K562 (cell line): ENCODE measurements around the gene TFPI2. TPM values are rescaled to one million over a fixed set of nuclear protein-coding genes. Genes with fewer than 3 reads are reported as not detected.
A peak's percentile ranks its signal among the peaks of the same experiment; 100 is the strongest.

Source experiments
- ATAC-seq: fragments of 200-7000 bp; cut with Tn5 transposase; 3 replicates; pipeline ENCODE4 v1.9.1; 2020; ENCODE audit warnings: moderate library complexity
- Bru-seq: library from RNA; stranded (reverse); fragments of 400-500 nt; gene quantifications from one replicate; lab custom pipeline; 2021; lab: Mats Ljungman, UMichigan
- BruChase-seq, 2 experiments: library from RNA; stranded (reverse); fragments of 400-500 nt; gene quantifications; one replicate each; lab custom pipeline; 2021; lab: Mats Ljungman, UMichigan
- BruUV-seq: library from RNA; stranded (reverse); fragments of 400-500 nt; replicated peaks from 2 replicates; lab custom pipeline; 2021; lab: Mats Ljungman, UMichigan
- CTCF ChIA-PET: fragments of 300-600 bp; formaldehyde crosslinking; extraction: SDS; loops from one replicate; lab custom pipeline; 2021; ENCODE audit warnings: low intra/inter-chr PET ratio; lab: Yijun Ruan, JAX
- POLR2A ChIA-PET: fragments of 300-600, 350-650 bp; sonication (Branson Sonifier 250); formaldehyde crosslinking; extraction: SDS; loops from one replicate; lab custom pipeline; 2021; ENCODE audit warnings: antibody characterized with exemption, inconsistent platforms; lab: Yijun Ruan, JAX
- DNase-seq, 4 experiments: peaks; one replicate each; pipeline versions ENCODE4 v3.0.0 to v3.0.0-alpha.2; 2011 to 2018; ENCODE audit warnings: low spot score in 3 of 4, mixed read lengths in 3 of 4; ENCODE audit errors: extremely low read depth in 1 of 4
- FAIRE-seq: peaks from 2 replicates; lab custom pipeline; 2011; peaks lifted over from hg19 to GRCh38; lab: Jason Lieb, UNC
- H2AFZ ChIP-seq: 2 replicates; pipeline ENCODE4 v1.6.0; 2011; ENCODE audit warnings: low read depth, low read length, control low read depth, inconsistent platforms
- H3K27ac ChIP-seq: fragments of 200-600 bp; 3 replicates; pipeline ENCODE4 v1.8.0; 2011; ENCODE audit warnings: low read depth, mild to moderate bottlenecking, control low read depth, inconsistent platforms, low read length, moderate library complexity, mixed read lengths; ENCODE audit errors: extremely low read depth
- H3K27me3 ChIP-seq, 2 experiments: fragments of 300-600 bp in 1 of 2; 2 replicates in 1 of 2; 3 replicates in 1 of 2; pipeline versions ENCODE4 v1.6.0 to v1.8.0; 2011; ENCODE audit warnings: inconsistent platforms in 2 of 2, low read length in 2 of 2, mild to moderate bottlenecking in 1 of 2, mixed read lengths in 1 of 2, moderate library complexity in 1 of 2; ENCODE audit not compliant: control insufficient read depth in 2 of 2, insufficient read depth in 2 of 2
- H3K36me3 ChIP-seq: fragments of 300-600 bp; 3 replicates; pipeline ENCODE4 v1.8.0; 2011; ENCODE audit warnings: mild to moderate bottlenecking, low read length, inconsistent platforms; ENCODE audit not compliant: control insufficient read depth, insufficient read depth
- H3K4me1 ChIP-seq, 2 experiments: fragments of 200-600 bp in 1 of 2; replicated peaks in 1 of 2; 2 replicates in 1 of 2; 3 replicates in 1 of 2; pipeline versions ENCODE4 v1.5.1 to v1.8.0; 2011; ENCODE audit warnings: inconsistent platforms in 2 of 2, low read length in 2 of 2, mild to moderate bottlenecking in 1 of 2, mixed read lengths in 1 of 2, moderate library complexity in 1 of 2; ENCODE audit not compliant: control insufficient read depth in 2 of 2, insufficient read depth in 2 of 2
- H3K4me2 ChIP-seq: 2 replicates; pipeline ENCODE4 v1.6.1; 2011; ENCODE audit warnings: low read length, control low read depth, inconsistent platforms, mixed read lengths; ENCODE audit not compliant: insufficient read depth
- H3K4me3 ChIP-seq: fragments of 200-600 bp; sonication (generic), shearing (Covaris generic); 2 replicates; pipeline ENCODE4 v1.5.1; 2016; ENCODE audit warnings: control low read depth, inconsistent platforms
- H3K79me2 ChIP-seq: fragments of 200-600 bp; 3 replicates; pipeline ENCODE4 v1.8.0; 2011; ENCODE audit warnings: low read length, inconsistent platforms; ENCODE audit not compliant: control insufficient read depth, insufficient read depth
- H3K9ac ChIP-seq, 2 experiments: 2 replicates each; pipeline versions ENCODE4 v1.6.0 to v1.6.1; 2011; ENCODE audit warnings: low read depth in 2 of 2, low read length in 2 of 2, control low read depth in 1 of 2, inconsistent platforms in 1 of 2, mild to moderate bottlenecking in 1 of 2, mixed read lengths in 1 of 2; ENCODE audit not compliant: insufficient read depth in 1 of 2
- H3K9me1 ChIP-seq: one replicate; pipeline ENCODE4 v1.6.0; 2011; ENCODE audit warnings: inconsistent platforms, mild to moderate bottlenecking, low read length, moderate library complexity; ENCODE audit not compliant: control insufficient read depth, insufficient read depth
- H3K9me3 ChIP-seq: replicated peaks from 2 replicates; pipeline ENCODE4 v1.5.1; 2011; ENCODE audit warnings: low read depth, low read length, inconsistent platforms; ENCODE audit not compliant: control insufficient read depth, insufficient read depth
- H4K20me1 ChIP-seq: replicated peaks from 2 replicates; pipeline ENCODE4 v1.6.1; 2011; ENCODE audit warnings: low read length, inconsistent platforms, mixed read lengths; ENCODE audit not compliant: control insufficient read depth, insufficient read depth
- ATF1 ChIP-seq, 2 experiments: fragments of 450-650 bp in 1 of 2; IDR thresholded peaks; 2 replicates each; pipeline ENCODE4 v1.6.1; 2016; ENCODE audit warnings: missing compliant biosample characterization in 1 of 2, missing genetic modification characterization in 1 of 2
- CBX1 ChIP-seq: sonication (generic); IDR thresholded peaks from 2 replicates; pipeline ENCODE4 v1.6.1; 2016; ENCODE audit warnings: antibody characterized with exemption, low read depth, mild to moderate bottlenecking
- DPF2 ChIP-seq: fragments of 450-650 bp; IDR thresholded peaks from 2 replicates; pipeline ENCODE4 v1.6.1; 2016
- POLR2H ChIP-seq: IDR thresholded peaks from 2 replicates; pipeline ENCODE4 v1.6.1; 2016; ENCODE audit warnings: missing genetic modification characterization, low read depth, mild to moderate bottlenecking, control low read depth, missing compliant biosample characterization, moderate library complexity
- RBM34 ChIP-seq: fragments of 200-400 bp; formaldehyde crosslinking; IDR thresholded peaks from 2 replicates; pipeline ENCODE4 v1.6.1; 2018; ENCODE audit warnings: low read length, borderline replicate concordance; ENCODE audit not compliant: insufficient read depth
- RHOXF2B ChIP-seq: fragments of 250-450 bp; sonication (Bioruptor Pico); conservative IDR thresholded peaks from 2 replicates; pipeline ENCODE4 v1.5.1; 2021
- SPI1 ChIP-seq: IDR thresholded peaks from 2 replicates; pipeline ENCODE4 v1.6.1; 2011; ENCODE audit warnings: low read depth, low read length, control low read depth, borderline replicate concordance
- STAG1 ChIP-seq: sonication (generic); formaldehyde crosslinking; IDR thresholded peaks from 2 replicates; pipeline ENCODE4 v1.5.0; 2020; ENCODE audit warnings: missing genetic modification reagents, borderline replicate concordance
- ZBED1 ChIP-seq: IDR thresholded peaks from 2 replicates; pipeline ENCODE4 v1.6.1; 2014
- ZFPM2 ChIP-seq: fragments of 250-450 bp; sonication (Bioruptor Pico); IDR thresholded peaks from 2 replicates; pipeline ENCODE4 v1.5.1; 2022; ENCODE audit warnings: mild to moderate bottlenecking
- WGBS: fragments of 100-300 bp; shearing (Covaris generic); methylation state at CpG from one replicate; pipeline ENCODE4 v1.1.6; 2016; ENCODE audit warnings: low coverage, mixed read lengths; ENCODE audit not compliant: insufficient coverage; ENCODE audit errors: missing lambda C conversion rate; 5-methylcytosine and 5-hydroxymethylcytosine counted together
- in situ Hi-C: fragments of 300-500 bp; cut with MboI; formaldehyde crosslinking; loops from 4 replicates; pipeline ENCODE4 v1.15.0; 2018; ENCODE audit warnings: inconsistent platforms, mixed read lengths
- intact Hi-C: fragments of 100-400 bp; cut with micrococcal nuclease; formaldehyde crosslinking; loops from 2 replicates; pipeline ENCODE4 v1.14.2; 2022
- long read RNA-seq, 3 experiments: library from polyadenylated mRNA in 2 of 3; library from RNA in 1 of 3; unstranded in 2 of 3; stranded (forward) in 1 of 3; transcript quantifications; one replicate each; pipeline ENCODE4 v2.0.0, GENCODE V29; 2019 to 2022
- polyA minus RNA-seq, 3 experiments: library from RNA; depleted of rRNA, polyadenylated mRNA; stranded (reverse); fragments of >200 nt; gene quantifications; 2 replicates each; pipeline ENCODE4 v1.2.3, GENCODE V29; 2011
- polyA plus RNA-seq, 8 experiments: library from polyadenylated mRNA; depleted of rRNA in 4 of 8; stranded (reverse) in 5 of 8; unstranded in 3 of 8; fragments of >200 nt; fragmentation: Nextera tagmentation in 2 of 8; fragmentation: Illumina TruSeq in 1 of 8; extraction: Ambion mirVana in 2 of 8; extraction: Trizol in 1 of 8; gene quantifications; 2 replicates each; pipeline versions ENCODE4 v1.2.1 to v1.2.3, GENCODE V29; 2011 to 2014; ENCODE audit warnings: inconsistent platforms in 1 of 8, missing spikeins in 1 of 8
- total RNA-seq, 7 experiments: library from RNA; depleted of rRNA in 6 of 7; stranded (reverse); fragments of >200 nt in 6 of 7; fragmentation: Illumina TruSeq in 2 of 7; extraction: Trizol in 2 of 7; gene quantifications; 2 replicates each; pipeline versions ENCODE4 v1.2.1 to v1.2.3, GENCODE V29; 2011 to 2021; ENCODE audit warnings: low replicate concordance in 1 of 7
- TF ChIP-seq, protein P1 (sequence below): fragments of 250-450 bp; sonication (Bioruptor Pico); IDR thresholded peaks from 2 replicates; pipeline ENCODE4 v1.5.0; 2022; ENCODE audit warnings: mild to moderate bottlenecking
- TF ChIP-seq, protein P2 (sequence below): fragments of 250-450 bp; sonication (Bioruptor Pico); IDR thresholded peaks from 2 replicates; pipeline ENCODE4 v1.4.0; 2020; ENCODE audit warnings: mild to moderate bottlenecking

Gene TFPI2, protein sequence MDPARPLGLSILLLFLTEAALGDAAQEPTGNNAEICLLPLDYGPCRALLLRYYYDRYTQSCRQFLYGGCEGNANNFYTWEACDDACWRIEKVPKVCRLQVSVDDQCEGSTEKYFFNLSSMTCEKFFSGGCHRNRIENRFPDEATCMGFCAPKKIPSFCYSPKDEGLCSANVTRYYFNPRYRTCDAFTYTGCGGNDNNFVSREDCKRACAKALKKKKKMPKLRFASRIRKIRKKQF
- total RNA-seq (2011; cell fraction: chromatin; rRNA removed; ENCODE audit: low replicate concordance) = 0.79 TPM in 1 of 2 replicates, not detected in the other
- total RNA-seq (2011; cell fraction: nucleolus; rRNA removed) = not detected in 2 replicates
- total RNA-seq (2011; cell fraction: nucleoplasm; rRNA removed) = not detected in 2 replicates
- total RNA-seq (2014; rRNA removed) (not detected in 2 replicates), total RNA-seq (2014; rRNA removed; fragmentation: Illumina TruSeq; extraction: Trizol) (not detected in 2 replicates), total RNA-seq (2015; rRNA removed; fragmentation: Illumina TruSeq; extraction: Trizol) (0.07 and 0.08 TPM in 2 replicates), total RNA-seq (2021) (0.11 TPM in 1 of 2 replicates, not detected in the other), polyA plus RNA-seq (2011; rRNA removed) (0.25 TPM in 1 of 2 replicates, not detected in the other), polyA plus RNA-seq (2014; fragmentation: Illumina TruSeq; extraction: Trizol) (0.10 TPM in 1 of 2 replicates, not detected in the other), polyA plus RNA-seq (2014; fragmentation: Nextera tagmentation; extraction: Ambion mirVana) (not detected), polyA plus RNA-seq (2014; rRNA removed) (0.17 and 0.53 TPM in 2 replicates), polyA minus RNA-seq (2011; rRNA and poly(A)+ RNA removed) (0.18 TPM in 1 of 2 replicates, not detected in the other), Bru-seq, nascent RNA (percentile 12 among the genes with signal in this experiment), BruChase-seq, experiment 1, labeled RNA remaining after a 2-hour chase (percentile 23 among the genes with signal in this experiment), BruChase-seq, experiment 2, labeled RNA remaining after a 6-hour chase (percentile 15 among the genes with signal in this experiment)
- 1.00 TPM in 1 of 2 replicates, not detected in the other for polyA plus RNA-seq (2011; cell fraction: cytosol; rRNA removed)
- polyA plus RNA-seq (2011; cell fraction: nucleus; rRNA removed) = 0.28 TPM in 1 of 2 replicates, not detected in the other
- 0.25 and 0.29 TPM in 2 replicates for polyA plus RNA-seq (2012)
- not detected in 2 replicates for polyA minus RNA-seq (2011; cell fraction: cytosol; rRNA and poly(A)+ RNA removed)
- not detected in 2 replicates for polyA minus RNA-seq (2011; cell fraction: nucleus; rRNA and poly(A)+ RNA removed)
- long read RNA-seq, experiment 1 = 0 reads
- long read RNA-seq, experiment 2 = 0 reads
- long read RNA-seq, experiment 3 = 0 reads

DNA sequence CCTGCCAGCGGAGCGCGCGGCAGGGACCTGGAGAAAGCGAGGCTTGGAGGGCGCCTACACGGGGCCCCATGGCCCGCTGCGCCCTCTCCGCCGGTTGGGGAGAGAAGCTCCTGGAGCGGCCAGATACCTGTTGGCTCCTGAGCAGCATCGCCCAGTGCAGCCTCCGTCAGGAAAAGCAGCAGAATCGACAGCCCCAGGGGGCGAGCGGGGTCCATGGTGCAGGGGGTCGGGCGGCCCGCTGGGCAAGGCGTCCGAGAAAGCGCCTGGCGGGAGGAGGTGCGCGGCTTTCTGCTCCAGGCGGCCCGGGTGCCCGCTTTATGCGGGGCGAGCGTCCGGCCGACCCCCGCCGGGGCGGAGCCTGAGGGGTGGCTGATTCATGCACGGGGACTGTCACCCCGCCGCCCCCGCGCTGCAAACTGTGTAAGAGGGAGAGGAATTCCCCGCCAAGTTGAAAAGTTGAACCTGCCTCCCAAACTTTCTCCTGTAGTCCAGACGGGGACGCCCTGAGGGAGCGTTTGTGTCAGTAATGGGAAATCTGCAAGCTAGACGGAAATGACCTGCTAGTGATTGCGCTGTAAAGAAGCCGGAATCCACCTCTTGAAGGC is at the start of gene TFPI2:
Gene TFPI2 (minus strand): TSS at position 290 of the 605 bp plus-strand sequence. CDS start 75 bp downstream, at position 215.
- intact Hi-C loops = loop anchor here (10.0 kb wide), 1 partner anchor 266 kb away; no protein-coding TSS in a partner anchor
- H3K9ac ChIP-seq = peak within 1 kb of the TSS in 1 of 2 experiments; percentile 11; a peak in 1 of 4 replicates
- TF ChIP-seq RBM34 (no peak), ZBED1 (no peak), RHOXF2B (CRISPR knock-in tag) (no peak), STAG1 (CRISPR knock-in tag) (no peak), DPF2 (no peak), ZFPM2 (CRISPR knock-in tag) (no peak), POLR2H (tag) (no peak), SPI1 (no peak), CBX1 (no peak), ATF1 (CRISPR knock-in tag; IDR thresholded peaks at IDR 0.05) (no peak), ATF1 (tag; IDR thresholded peaks at IDR 0.05) (no peak)
- TF ChIP-seq, protein P1, sequence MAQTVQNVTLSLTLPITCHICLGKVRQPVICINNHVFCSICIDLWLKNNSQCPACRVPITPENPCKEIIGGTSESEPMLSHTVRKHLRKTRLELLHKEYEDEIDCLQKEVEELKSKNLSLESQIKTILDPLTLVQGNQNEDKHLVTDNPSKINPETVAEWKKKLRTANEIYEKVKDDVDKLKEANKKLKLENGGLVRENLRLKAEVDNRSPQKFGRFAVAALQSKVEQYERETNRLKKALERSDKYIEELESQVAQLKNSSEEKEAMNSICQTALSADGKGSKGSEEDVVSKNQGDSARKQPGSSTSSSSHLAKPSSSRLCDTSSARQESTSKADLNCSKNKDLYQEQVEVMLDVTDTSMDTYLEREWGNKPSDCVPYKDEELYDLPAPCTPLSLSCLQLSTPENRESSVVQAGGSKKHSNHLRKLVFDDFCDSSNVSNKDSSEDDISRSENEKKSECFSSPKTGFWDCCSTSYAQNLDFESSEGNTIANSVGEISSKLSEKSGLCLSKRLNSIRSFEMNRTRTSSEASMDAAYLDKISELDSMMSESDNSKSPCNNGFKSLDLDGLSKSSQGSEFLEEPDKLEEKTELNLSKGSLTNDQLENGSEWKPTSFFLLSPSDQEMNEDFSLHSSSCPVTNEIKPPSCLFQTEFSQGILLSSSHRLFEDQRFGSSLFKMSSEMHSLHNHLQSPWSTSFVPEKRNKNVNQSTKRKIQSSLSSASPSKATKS (CRISPR knock-in tag) = no peak
- TF ChIP-seq, protein P2, sequence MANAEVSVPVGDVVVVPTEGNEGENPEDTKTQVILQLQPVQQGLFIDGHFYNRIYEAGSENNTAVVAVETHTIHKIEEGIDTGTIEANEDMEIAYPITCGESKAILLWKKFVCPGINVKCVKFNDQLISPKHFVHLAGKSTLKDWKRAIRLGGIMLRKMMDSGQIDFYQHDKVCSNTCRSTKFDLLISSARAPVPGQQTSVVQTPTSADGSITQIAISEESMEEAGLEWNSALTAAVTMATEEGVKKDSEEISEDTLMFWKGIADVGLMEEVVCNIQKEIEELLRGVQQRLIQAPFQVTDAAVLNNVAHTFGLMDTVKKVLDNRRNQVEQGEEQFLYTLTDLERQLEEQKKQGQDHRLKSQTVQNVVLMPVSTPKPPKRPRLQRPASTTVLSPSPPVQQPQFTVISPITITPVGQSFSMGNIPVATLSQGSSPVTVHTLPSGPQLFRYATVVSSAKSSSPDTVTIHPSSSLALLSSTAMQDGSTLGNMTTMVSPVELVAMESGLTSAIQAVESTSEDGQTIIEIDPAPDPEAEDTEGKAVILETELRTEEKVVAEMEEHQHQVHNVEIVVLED (CRISPR knock-in tag) = no peak

More for the DNA sequence above, at the start of gene TFPI2:
- ChIA-PET CTCF (no interaction called here), POLR2A (no interaction called here)
- FAIRE-seq (no peak), DNase-seq (peak in 2 of 4 experiments; percentile 12 to 23), ATAC-seq (peak; percentile 68)
- no TSS peak for BruUV-seq
- Histone ChIP-seq H3K36me3 (no peaks in the 10 kb centered on the region), H3K27ac (no peak within 1 kb of the TSS), H3K27me3 (peaks cover 14 to 22% of the 10 kb centered on the region in 2 experiments), H3K9me1 (no peaks in the 10 kb centered on the region), H3K79me2 (no peaks in the 10 kb centered on the region), H4K20me1 (no peaks in the 10 kb centered on the region), H3K4me2 (no peak within 1 kb of the TSS), H3K9me3 (no peaks in the 10 kb centered on the region), H2AFZ (no peak within 1 kb of the TSS), H3K4me3 (no peak within 1 kb of the TSS), H3K4me1 (peaks cover 0 to 10% of the 10 kb centered on the region in 2 experiments; a peak in 1 of 5 replicates)
- 9% methylated on average over 42 of the region's 49 CpGs for WGBS
- in situ Hi-C loops = no loop called here
